Thoracic aorta (tissue), 2 donors: ENCODE measurements around the gene NME9. TPM values are rescaled to one million over a fixed set of nuclear protein-coding genes. Genes with fewer than 3 reads are reported as not detected.

Source experiments
- ATAC-seq: fragments of 150-250 bp; one replicate; pipeline ENCODE4 v1.8.0; 2017; ENCODE audit warnings: low read depth; ENCODE audit not compliant: insufficient number of reproducible peaks, low FRiP score
- DNase-seq: peaks from one replicate; pipeline ENCODE4 v3.0.0-alpha.2; 2020; ENCODE audit warnings: low spot score
- H3K27ac ChIP-seq, 2 donors: fragments of 200-600 bp; sonication (generic); 1 replicate in 1 of 2; 2 replicates in 1 of 2; pipeline ENCODE4 v1.5.1; 2016; ENCODE audit warnings: mild to moderate bottlenecking in 2 of 2, moderate library complexity in 2 of 2
- H3K27me3 ChIP-seq: fragments of 200-600 bp; sonication (generic); replicated peaks from 2 replicates; pipeline ENCODE4 v1.6.0; 2016; ENCODE audit warnings: mild to moderate bottlenecking; ENCODE audit not compliant: insufficient read depth
- H3K36me3 ChIP-seq: fragments of 200-600 bp; sonication (generic); one replicate; pipeline ENCODE4 v1.5.1; 2016
- H3K4me1 ChIP-seq, 2 donors: fragments of 200-600 bp; sonication (generic); 1 replicate in 1 of 2; 2 replicates in 1 of 2; pipeline versions ENCODE4 v1.5.1 to v1.6.0; 2016; ENCODE audit warnings: low read depth in 2 of 2, mild to moderate bottlenecking in 1 of 2; ENCODE audit not compliant: control insufficient read depth in 1 of 2
- H3K4me3 ChIP-seq: fragments of 200-600 bp; sonication (generic); 2 replicates; pipeline ENCODE4 v1.5.1; 2016; ENCODE audit warnings: mild to moderate bottlenecking
- H3K9me3 ChIP-seq: fragments of 200-600 bp; sonication (generic); 2 replicates; pipeline ENCODE4 v1.5.1; 2016
- CTCF ChIP-seq: fragments of 200-600 bp; sonication (generic); IDR thresholded peaks from one replicate; pipeline ENCODE4 v1.5.1; 2019; ENCODE audit warnings: antibody characterized with exemption
- total RNA-seq, 2 donors: library from RNA; depleted of rRNA; stranded (reverse); fragments of >200 nt; gene quantifications; one replicate each; pipeline versions ENCODE4 v1.1.0 to v1.2.3, GENCODE V29; 2016

Gene NME9
- total RNA-seq, 2 donors from 2014 or later = not detected

GRCh38 chr3:138366006-138366759 is 36.5 kb upstream of the NME9 start:
- peaks cover 7 to 53% of the 10 kb centered on the region in 2 donors for H3K4me1 ChIP-seq
- no peaks in the 10 kb centered on the region for H3K27me3 ChIP-seq
- DNase-seq (no peak), ATAC-seq (no peak)
- TF ChIP-seq CTCF = no peak
- no peaks in the 10 kb centered on the region for H3K36me3 ChIP-seq
- H3K4me3 ChIP-seq = no peak overlapping the region
- no peak overlapping the region for H3K27ac ChIP-seq
- no peaks in the 10 kb centered on the region for H3K9me3 ChIP-seq

GRCh38 chr3:138365253-138365555 is 35.6 kb upstream of the NME9 start:
- DNase-seq (no peak), ATAC-seq (no peak)
- H3K36me3 ChIP-seq = no peaks in the 10 kb centered on the region
- TF ChIP-seq CTCF = no peak
- H3K4me1 ChIP-seq = peaks cover 7 to 61% of the 10 kb centered on the region in 2 donors
- no peaks in the 10 kb centered on the region for H3K9me3 ChIP-seq
- H3K27me3 ChIP-seq = no peaks in the 10 kb centered on the region
- no peak overlapping the region for H3K4me3 ChIP-seq
- no peak overlapping the region for H3K27ac ChIP-seq

- Histone ChIP-seq H3K9me3 (no peaks in the 10 kb centered on the region), H3K27ac (no peak overlapping the region), H3K4me3 (no peak overlapping the region), H3K36me3 (no peaks in the 10 kb centered on the region), H3K4me1 (peaks cover 6 to 61% of the 10 kb centered on the region in 2 donors), H3K27me3 (no peaks in the 10 kb centered on the region)
- DNase-seq (no peak), ATAC-seq (no peak)
- no peak for TF ChIP-seq CTCF
Measured at GRCh38 chr3:138364356-138365252, 35.0 kb upstream of the NME9 start.

- no peak for TF ChIP-seq CTCF
- H3K27ac ChIP-seq = no peak overlapping the region
- DNase-seq = no peak
Measured at GRCh38 chr3:138363322-138363721, 33.7 kb upstream of the NME9 start.

GRCh38 chr3:138362538-138362937 is 32.9 kb upstream of the NME9 start:
- Histone ChIP-seq H3K27ac (no peak overlapping the region), H3K4me3 (no peak overlapping the region), H3K36me3 (no peaks in the 10 kb centered on the region), H3K4me1 (peaks cover 11 to 67% of the 10 kb centered on the region in 2 donors), H3K9me3 (no peaks in the 10 kb centered on the region), H3K27me3 (no peaks in the 10 kb centered on the region)
- DNase-seq (no peak), ATAC-seq (no peak)
- TF ChIP-seq CTCF = no peak

More at GRCh38 chr3:138363322-138363721, 33.7 kb upstream of the NME9 start:
- Histone ChIP-seq H3K9me3 (no peaks in the 10 kb centered on the region), H3K4me1 (peaks cover 11 to 65% of the 10 kb centered on the region in 2 donors), H3K27me3 (no peaks in the 10 kb centered on the region), H3K36me3 (no peaks in the 10 kb centered on the region), H3K4me3 (no peak overlapping the region)
- no peak for ATAC-seq
